Stimulated activated CD4-positive, alpha-beta T cell treated with anti-CD3 and anti-CD28 coated beads, Interleukin-2, amount 100 ng/mL, for 24 hours (primary cell): ENCODE data around the gene SLC24A3.

ENCODE experiments used
- DNase-seq, 2 donors: peaks; one replicate each; pipeline ENCODE4 v3.0.0-alpha.2; 2020

SLC24A3 gene

DNA sequence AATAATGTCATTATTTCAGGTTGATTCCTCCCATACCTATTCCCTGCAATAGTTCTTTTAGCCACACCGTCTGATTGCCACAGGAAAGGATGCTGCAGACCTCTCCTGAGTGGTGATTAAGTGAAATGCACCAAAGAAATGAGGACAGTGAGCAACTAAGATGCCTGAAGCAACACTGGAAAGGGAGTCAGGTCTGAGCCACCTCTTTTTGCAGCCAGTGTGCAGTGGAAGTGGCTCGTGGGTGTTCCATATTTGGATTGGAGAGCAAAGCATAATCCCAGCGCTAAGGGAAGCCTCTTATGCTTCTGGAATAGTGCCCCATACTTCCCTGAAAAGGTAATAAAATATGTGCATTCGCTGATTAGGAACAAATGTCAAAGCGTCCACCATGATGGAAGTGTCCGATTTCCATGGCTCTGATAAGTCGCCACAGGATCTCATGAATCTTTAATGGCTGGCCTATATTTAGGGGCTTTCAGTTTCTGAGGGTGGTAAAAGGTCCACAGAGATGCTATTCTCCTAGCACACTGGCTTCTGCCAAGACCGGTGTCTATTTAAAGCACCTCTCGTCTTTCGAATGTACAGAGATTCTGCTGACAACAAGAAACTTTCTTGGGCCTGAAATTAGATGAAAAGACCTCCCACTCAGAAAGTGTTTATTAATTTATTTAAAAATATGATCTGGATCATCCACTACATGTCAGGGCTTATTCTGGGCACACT lies 253.9 kb downstream of the SLC24A3 start:
- DNase-seq: no peak

DNA sequence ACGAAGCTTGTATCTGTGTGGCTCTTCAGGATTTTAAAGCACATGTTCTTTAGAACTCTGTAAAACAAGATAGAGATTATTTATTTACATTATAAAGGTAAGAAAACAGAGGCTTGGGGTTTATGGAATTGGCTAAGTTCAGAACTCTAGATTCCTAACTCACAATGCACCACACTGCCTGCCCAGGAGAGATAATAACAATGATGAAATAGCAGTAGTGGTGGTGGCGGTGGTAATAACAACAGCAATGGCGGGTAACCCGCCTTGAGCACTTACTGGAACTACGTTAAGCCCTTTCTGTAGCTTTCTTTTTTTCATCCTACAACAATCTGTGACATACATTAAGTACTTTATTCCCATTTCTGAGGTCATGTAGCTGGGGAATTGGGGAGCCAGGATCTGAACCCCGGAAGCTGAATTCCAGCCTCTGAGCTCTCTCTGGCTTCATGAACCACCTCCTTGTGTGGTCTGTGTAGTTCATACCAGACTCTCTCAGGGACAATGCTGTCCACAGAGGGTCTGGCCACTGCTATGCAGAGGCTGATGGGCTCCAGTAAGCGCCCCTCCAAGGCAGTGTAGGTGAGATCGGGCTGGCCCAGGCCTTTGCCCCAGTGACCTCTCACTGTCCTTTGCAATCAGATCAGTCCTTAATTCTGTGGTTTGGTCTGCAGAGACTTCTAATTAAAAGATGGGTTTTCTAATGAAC lies 260.9 kb downstream of the SLC24A3 start:
- no peak for DNase-seq

DNA sequence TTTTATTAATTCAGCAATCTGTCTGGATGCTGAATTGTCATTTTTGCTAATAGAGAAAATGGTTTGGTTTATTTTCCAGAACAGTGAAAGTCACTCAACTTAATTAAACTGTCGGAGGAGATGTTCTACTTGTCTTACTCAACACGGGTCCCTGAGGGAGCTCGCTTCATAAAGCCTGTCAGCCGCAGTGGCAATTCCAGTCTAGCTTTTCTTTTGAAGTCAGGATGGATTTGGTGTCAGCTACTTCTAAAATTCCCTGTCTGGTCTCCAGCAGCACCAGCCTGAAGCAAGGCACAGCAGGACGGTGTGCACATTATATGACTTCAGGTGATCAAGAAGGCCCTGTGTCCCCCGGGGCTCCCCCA lies 261.5 kb downstream of the SLC24A3 start:
- no peak for DNase-seq

DNA sequence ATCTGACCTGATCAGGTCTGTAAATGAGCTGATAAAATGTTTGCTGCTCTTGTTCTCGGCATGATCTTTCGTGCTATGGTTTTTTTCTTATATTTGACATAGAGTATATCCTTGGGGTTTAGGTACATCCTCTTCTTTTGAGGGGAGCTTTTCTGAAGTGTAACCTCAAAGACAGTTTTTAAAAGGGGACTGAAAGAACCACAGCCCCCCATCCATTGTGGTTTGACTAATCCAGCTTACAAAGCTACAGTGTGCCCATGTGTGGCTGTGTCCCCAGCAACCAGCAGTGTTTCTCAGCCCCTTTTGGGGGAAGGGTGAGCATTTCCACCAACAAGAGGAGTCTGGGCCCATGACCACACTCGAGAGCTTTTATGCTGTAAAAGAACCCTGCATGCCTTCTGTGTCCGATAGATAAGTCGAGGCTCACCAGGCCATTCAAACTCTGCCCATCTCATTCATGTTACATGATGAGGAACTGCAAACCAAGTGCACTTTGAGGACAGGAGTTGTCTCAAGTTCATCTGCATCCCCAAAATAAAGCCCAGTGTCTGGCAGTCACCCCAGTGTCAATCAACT lies 266.0 kb downstream of the SLC24A3 start:
- no peak for DNase-seq

- DNase-seq: no peak
Observed at GRCh38 chr20:19482726-19483125, 270.3 kb downstream of the SLC24A3 start.

DNA sequence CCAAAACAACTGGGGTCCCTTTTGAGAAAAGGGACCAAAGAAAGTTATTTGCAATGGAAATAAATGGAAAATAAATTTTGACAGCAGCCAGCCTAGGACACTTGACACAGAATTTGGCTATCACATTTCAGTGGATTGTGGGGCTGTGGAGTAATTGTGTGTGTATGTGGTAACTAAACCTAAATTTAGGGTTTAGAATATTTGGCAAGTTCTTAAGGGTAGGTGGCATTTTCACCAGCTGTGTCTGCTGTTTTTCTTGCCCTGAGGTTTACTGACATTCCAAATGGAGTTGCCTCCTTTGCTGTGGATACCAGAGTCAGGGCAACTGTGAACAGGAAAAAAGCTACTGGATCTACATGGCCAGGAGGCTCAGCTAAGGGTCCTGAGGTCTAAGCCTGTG lies 270.9 kb downstream of the SLC24A3 start:
- no peak for DNase-seq

DNA sequence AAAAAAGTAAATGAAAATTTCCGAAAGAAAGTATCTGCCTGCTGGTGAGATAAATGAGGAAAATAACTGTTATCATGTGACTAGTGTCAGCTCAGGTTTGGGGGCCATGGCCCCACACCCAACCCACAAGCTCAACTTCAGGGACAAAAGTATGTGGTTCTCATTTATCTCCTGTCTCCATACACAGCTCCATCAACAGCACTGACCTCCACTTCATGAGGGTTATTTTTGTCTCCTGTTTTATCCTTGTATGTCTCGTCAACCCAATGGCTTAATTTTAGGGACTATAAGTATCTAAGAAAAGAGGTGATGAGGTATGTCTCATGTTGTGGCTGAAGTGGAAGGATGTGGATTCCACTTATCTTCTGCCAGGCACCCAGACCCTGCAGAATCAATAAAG lies 274.0 kb downstream of the SLC24A3 start:
- no peak for DNase-seq

DNA sequence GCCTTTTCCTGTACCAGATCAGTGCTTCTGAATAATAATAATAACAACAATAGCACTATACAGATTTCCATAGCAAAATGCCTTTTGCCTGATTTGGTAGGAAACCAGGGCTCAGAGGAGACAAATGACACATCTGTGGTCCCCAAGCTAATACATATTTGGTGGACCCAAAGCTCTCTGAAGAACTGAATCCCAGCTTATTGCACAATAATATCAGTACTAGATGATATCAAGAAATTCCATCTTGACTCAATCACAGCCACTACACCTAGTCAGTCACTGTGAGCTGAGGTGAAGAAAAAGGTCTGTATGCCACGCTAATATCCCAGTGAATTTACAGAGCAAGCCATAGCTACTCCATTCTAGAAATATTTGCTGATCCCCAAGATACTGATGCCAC lies 275.0 kb downstream of the SLC24A3 start:
- no peak for DNase-seq

DNA sequence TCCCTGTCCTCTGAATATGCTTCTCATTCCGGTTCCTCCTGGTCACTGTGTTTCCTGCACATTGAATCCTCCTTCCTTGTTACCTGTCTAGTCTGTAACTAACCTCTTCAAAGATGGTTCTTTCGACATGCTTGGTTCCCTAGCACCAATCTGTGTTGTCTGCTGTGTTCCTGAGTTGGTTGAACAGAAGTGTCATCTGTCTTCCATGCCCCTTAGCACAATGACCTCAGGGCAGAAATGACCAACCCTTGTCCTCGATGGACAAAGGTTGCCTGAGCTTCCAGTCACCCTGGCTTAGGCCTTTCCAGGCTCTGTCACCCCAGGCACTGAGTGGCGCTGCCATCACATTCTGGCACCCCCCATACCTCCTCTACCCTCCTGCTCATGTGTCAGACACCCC lies 278.8 kb downstream of the SLC24A3 start:
- DNase-seq: no peak

GRCh38 chr20:19492116-19492515 lies 279.7 kb downstream of the SLC24A3 start:
- no peak for DNase-seq

DNA sequence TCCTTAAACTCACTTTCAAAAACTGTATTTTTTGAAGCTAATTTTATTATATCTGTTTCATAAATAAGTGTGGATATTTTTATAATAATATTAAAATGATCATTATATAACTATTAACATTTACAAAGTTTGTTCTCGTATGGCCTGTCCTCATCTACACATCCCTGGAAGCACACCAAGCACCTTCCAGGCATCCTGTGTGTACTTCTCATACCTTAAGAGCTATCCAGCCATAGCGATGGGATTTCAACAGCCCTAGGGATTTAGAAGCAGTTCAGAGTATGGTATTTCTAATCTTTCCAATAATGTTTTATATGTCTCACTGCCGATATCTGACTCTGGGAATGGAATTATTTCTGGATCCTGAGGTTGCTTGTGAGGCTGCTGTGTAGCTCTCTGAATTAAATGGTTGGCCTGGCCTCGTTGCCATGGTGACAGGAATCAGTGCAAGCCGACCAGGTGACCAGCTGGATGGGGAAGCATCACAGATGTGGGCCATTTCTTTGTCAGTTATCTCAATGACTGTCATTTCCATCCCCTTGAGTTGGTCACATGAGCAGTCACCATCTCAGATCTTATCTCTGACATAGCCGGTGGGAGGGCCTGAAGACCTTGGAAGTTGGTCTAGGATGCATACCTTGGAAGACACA lies 280.4 kb downstream of the SLC24A3 start:
- no peak for DNase-seq

GRCh38 chr20:19493794-19494495 lies 281.5 kb downstream of the SLC24A3 start:
- DNase-seq: no peak

GRCh38 chr20:19495905-19496703 lies 283.7 kb downstream of the SLC24A3 start:
- no peak for DNase-seq

GRCh38 chr20:19497064-19497463 lies 284.6 kb downstream of the SLC24A3 start:
- no peak for DNase-seq

DNA sequence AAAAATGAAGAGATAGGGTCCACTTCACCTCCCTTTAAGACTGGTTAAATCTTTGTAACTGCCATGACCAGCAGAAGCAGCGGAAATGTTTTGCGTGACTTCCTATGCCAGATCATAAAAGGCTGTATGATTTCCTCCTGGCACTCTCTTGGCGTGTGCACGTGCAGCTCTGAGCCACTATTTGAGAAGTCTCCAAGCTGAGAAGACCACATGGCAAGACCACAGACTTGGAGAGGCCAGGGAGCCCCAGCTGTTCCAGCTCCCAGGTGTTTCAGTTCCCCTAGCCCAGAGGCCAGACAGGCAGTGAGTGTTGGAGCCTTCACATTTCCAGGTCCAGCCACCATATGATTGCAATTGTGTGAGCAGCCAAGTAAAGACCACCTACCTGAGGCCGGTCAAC lies 286.3 kb downstream of the SLC24A3 start:
- no peak for DNase-seq

DNA sequence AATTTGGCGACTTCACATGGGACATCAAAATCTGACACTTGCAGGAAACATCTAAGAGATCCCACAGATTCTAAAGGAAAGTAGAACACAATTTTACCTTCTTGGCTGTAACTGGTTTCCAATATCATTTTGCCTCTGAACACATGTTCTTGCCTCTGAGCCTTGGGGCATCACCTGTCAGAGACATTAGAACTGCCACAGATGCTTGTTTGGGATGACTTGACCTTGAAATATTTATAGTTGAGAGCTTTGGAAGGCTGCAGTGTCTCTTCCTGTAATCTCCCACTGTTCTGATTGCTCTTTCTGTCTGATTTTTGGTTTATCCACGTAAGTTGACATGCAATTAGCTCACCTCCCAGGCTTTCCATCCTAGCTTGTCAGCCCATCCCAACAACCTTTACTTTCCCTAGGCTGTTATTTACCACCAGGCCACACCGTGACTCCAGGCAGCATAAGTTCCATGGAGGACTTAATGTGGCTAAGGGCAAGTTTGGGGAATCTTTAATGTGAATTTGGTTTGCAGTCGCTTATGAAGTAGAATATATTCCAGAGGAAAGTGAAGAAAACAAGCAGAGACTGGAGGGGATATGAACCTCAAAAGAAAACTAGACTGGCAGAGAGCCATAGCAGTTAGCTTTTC lies 289.2 kb downstream of the SLC24A3 start:
- no peak for DNase-seq

DNA sequence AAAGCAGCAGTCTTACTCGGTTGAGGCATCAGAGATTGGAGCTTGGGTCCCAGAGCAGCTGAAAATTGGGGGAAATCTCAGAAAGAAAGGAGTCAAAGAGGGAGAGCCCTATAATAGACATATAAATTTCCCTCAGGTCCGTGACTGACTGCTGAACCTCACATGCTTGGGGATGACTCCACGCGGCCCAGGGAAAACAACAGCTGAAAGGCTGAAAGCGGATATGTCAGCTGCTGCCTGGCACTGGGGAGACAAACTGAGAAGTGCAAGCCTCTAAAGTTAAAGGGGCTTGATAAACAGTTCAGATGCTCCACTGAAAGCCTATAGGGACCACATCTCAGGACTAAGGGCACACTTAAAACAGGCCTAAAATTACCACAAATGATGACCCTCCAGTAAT lies 289.7 kb downstream of the SLC24A3 start:
- no peak for DNase-seq

DNA sequence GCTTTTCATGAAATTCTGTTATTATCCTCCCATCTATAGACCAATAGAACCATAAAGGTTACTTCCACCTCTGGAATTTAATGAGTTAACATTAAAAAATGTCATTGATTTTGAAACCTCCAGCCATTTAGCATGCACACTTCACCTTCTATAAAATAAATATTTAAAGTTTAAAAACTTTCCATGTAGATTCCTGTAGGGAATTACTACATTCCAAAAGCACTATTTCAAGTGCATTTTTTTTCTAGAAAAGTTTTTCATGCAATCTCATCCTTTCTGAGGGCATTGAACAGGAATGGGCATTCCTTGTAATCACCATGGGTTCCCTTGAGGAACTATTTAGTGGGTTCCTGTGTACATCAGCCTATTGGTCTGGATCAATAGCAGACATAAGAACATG lies 291.8 kb downstream of the SLC24A3 start:
- no peak for DNase-seq

DNA sequence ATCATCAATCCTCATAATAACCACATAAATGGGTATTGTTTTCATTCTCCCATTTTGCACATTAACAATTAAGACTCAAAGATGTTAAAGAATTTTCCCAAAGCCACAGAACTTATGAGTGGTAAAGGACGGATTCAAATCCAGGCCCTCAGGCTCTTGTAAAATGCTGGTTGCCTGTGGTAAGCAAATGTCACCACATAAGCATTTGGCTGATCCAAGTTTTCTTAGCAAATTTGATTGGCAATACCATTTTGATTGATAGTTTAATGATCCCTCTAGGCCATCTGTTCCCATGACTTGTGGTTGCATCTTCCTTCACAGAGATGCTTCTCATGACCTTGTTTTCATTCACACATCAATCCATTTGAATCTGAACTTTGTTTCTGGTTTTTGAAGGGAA lies 293.6 kb downstream of the SLC24A3 start:
- no peak for DNase-seq

DNA sequence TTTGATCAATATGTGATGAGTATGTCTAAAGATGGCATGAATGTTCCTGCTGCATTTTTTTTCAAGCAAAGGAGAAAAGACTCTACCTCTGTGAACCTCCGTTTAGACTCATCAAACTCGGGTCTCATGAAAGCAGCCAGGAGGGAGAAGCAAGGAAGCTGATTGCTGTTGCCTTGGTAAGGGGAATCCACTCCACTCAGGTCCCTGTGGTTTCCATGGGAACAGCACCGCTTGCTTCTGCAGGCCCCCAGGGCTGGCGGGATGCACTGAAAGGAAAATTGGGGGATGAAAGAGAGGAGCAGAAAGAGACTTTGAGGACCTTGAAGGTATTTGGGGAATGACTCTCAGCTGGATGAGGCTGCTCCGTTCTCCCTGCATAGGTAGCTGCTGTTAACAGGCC lies 296.0 kb downstream of the SLC24A3 start:
- no peak for DNase-seq

DNA sequence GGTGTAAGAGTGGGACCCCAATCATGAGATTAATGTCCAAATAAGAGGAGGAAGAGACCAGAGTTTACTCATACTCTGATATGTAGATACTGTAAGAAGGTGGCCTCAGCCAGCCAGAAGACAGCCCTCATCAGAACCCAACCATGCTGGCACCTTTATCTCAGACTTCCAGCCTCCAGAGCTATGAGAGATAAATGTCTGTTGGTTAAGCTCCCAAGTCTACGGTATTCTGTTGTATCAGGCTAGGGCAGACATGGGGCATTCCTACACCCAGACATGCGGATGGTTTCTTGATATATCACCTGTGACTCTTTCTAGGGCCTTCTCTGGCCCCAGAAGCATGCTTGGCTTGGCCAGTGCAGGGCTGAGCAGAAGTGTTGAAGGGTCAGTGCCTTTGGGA lies 298.2 kb downstream of the SLC24A3 start:
- DNase-seq: no peak

DNA sequence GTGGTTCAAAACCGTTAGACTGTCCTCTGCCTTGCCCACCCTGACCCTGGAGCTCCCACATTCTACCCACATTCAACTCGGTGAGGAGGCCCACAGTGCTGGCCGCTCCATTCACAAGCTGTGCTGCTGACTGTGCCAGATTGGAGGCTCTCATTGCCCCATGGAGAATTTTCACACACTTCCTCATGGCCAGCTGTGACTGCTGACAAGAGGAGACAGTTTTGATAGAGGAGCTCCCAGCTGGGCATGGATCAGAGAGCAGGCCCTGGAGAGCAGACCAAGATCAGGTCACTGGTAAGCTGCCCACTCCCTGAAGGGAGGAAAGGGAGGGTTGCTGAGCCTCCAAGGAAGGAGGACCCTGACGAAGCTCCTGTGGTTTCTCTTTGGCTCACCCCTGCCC lies 299.5 kb downstream of the SLC24A3 start:
- DNase-seq: no peak
